Epithelial cell of proximal tubule (primary cell): ENCODE results near the gene FANCG. TPM values are rescaled to one million over a fixed set of nuclear protein-coding genes. Genes with fewer than 3 reads are reported as not detected.

Source experiments
- DNase-seq: peaks from one replicate; pipeline ENCODE4 v3.0.0-alpha.2; 2011; ENCODE audit warnings: low read depth
- H3K4me3 ChIP-seq: 2 replicates; pipeline ENCODE4 v1.5.1; 2011; ENCODE audit warnings: low read depth, mild to moderate bottlenecking, low read length
- total RNA-seq: library from RNA; depleted of rRNA; stranded (reverse); fragments of >200 nt; gene quantifications from 2 replicates; pipeline ENCODE4 v1.2.3, GENCODE V29; 2015
- TF ChIP-seq, protein P1 (sequence below): conservative IDR thresholded peaks from 2 replicates; pipeline ENCODE4 v1.5.1; 2012; ENCODE audit warnings: low read depth, mild to moderate bottlenecking, low read length

FANCG gene
- total RNA-seq, 1 donor from 2014 or later: 60.3 TPM

DNA sequence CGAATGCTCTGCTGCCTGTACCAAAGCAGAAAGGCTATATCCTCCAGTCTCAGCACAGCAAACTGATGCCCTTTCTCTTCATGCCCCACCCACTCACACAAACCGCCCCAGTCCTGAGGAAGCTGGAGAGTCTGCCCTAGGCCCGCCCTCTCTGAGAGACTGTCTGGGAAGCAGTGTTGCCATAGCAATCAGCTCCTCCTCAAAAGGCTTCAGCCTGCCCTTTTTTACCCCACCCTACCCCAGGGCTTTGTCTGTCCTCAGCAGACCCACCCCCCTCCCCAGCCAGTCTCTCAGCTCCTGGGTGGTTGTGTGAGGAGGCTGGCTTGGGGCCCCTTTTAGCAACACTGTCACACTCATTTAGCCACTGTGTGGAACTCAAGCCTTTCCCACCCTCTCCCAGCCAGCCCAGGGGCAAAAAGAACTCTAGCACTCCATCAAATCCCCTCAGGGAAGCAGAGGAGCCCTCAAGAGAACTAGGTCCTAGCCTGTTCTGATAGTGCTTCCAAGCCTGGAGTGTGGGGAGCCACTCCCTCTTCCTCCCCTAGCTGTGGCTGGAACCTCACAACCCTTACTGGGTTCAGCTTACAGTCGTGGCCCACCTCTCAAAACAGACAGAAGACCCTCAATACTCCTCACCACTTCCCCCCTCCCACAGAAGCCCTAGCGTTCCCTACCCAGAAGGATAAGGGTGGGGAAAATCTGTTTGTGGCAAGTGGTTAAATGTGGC, 34.5 kb upstream of the FANCG start:
- H3K4me3 ChIP-seq: peak overlapping the region; percentile 97
- TF ChIP-seq, protein P1, sequence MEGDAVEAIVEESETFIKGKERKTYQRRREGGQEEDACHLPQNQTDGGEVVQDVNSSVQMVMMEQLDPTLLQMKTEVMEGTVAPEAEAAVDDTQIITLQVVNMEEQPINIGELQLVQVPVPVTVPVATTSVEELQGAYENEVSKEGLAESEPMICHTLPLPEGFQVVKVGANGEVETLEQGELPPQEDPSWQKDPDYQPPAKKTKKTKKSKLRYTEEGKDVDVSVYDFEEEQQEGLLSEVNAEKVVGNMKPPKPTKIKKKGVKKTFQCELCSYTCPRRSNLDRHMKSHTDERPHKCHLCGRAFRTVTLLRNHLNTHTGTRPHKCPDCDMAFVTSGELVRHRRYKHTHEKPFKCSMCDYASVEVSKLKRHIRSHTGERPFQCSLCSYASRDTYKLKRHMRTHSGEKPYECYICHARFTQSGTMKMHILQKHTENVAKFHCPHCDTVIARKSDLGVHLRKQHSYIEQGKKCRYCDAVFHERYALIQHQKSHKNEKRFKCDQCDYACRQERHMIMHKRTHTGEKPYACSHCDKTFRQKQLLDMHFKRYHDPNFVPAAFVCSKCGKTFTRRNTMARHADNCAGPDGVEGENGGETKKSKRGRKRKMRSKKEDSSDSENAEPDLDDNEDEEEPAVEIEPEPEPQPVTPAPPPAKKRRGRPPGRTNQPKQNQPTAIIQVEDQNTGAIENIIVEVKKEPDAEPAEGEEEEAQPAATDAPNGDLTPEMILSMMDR: no peak
- no peak for DNase-seq

DNA sequence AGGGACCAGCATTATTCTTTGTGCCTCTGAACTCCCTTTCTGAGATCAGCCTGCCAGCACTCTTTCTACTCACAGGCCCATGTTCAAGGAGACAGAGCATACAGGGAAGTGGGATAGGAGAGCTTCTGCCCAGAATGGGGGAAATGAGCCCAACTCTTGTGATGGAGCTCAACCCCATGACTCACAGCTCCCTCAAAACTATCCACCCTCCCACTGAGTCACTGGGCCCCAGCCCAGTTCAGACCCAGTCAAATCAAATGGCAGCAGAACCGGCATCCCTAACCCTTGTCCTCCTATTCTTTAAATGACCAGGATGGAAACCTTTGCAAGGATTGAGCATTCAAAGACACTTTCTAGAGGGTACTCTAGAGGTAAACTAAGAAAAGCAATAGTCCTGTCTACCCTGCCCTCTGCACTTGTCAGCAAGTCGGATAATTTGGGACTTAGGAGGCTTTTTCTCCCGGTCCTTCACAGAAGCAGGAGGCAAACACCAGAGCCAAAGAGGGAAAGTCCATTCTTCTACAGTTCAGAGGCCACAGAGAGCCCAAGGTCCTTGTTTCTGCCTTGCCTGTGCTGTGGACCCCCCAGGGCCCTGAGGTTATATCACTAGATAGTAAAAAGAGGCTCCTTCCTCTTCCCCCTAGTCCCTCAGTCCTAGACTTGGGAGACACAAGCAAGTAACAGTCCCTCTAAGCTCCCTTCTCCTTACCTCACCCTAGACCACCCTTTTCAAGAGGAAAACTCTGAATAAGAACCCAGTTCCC, 32.7 kb upstream of the FANCG start:
- TF ChIP-seq, protein P1: no peak
- no peak for DNase-seq
- H3K4me3 ChIP-seq: peak overlapping the region; percentile 62

- TF ChIP-seq, protein P1: no peak
- peak overlapping the region; percentile 97 for H3K4me3 ChIP-seq
- DNase-seq: peak; percentile 80
Measured at GRCh38 chr9:35111001-35111933, 31.5 kb upstream of the FANCG start.

GRCh38 chr9:35110327-35110761, 30.6 kb upstream of the FANCG start:
- H3K4me3 ChIP-seq: peak overlapping the region; percentile 97
- TF ChIP-seq, protein P1: no peak
- DNase-seq: no peak

GRCh38 chr9:35108946-35109575, 29.3 kb upstream of the FANCG start:
- DNase-seq: no peak
- TF ChIP-seq, protein P1: no peak

DNA sequence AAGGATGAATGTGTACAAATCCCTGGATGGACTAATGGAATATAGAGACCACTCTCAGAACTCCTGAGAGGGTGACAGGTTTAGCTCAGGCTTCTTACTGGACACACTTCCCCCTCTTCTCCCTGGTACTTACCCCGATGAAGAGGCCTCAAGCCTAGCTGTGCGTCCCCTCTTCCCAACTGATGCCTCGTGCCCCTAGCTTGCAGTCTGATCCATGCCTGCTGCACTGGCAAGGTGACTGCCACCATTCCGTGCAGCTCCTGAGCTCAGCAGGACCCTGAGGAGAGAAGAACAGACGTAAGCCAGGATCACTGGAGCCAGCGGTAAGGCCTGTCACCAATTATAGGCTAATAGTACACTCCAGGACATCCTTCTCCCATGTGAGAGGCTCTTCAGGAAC, 28.7 kb upstream of the FANCG start:
- no peak overlapping the region for H3K4me3 ChIP-seq
- TF ChIP-seq, protein P1: no peak
- DNase-seq: no peak

More at GRCh38 chr9:35108946-35109575, 29.3 kb upstream of the FANCG start:
- H3K4me3 ChIP-seq: no peak overlapping the region
